ENCODE measurements around the gene TRIP10.

DNA sequence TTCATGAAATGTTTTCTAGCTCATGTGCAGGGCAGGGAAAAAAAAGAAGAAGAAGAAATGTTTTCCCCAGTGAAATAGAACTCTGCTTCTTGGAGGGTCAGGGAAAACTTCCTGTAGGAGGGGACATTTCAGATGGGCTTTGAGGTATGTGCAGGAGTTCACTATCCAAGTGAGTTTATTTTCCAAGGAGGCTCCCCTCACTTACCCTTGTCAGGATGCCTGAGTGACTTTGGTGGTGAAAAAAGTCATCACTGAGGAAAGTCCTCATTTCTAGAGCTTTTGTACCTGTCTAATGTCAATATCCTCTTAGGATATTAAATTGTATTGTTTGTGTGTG, 18.4 kb upstream of the TRIP10 start:
- TF ChIP-seq, protein P1, sequence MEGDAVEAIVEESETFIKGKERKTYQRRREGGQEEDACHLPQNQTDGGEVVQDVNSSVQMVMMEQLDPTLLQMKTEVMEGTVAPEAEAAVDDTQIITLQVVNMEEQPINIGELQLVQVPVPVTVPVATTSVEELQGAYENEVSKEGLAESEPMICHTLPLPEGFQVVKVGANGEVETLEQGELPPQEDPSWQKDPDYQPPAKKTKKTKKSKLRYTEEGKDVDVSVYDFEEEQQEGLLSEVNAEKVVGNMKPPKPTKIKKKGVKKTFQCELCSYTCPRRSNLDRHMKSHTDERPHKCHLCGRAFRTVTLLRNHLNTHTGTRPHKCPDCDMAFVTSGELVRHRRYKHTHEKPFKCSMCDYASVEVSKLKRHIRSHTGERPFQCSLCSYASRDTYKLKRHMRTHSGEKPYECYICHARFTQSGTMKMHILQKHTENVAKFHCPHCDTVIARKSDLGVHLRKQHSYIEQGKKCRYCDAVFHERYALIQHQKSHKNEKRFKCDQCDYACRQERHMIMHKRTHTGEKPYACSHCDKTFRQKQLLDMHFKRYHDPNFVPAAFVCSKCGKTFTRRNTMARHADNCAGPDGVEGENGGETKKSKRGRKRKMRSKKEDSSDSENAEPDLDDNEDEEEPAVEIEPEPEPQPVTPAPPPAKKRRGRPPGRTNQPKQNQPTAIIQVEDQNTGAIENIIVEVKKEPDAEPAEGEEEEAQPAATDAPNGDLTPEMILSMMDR (conservative IDR thresholded peaks at IDR 0.05; ENCODE audit: low read depth, low read length), result no peak
- TF ChIP-seq EZH2 (IDR thresholded peaks at IDR 0.05; ENCODE audit: low read length, unreplicated experiment), result no peak
